Sigmoid colon (tissue), 7 donors: ENCODE results near the gene CD74. TPM values are rescaled to one million over a fixed set of nuclear protein-coding genes. Genes with fewer than 3 reads are reported as not detected.
"Not testable (repeated sequence)": the region's sequence is repeated elsewhere in the genome, so short reads cannot be mapped to it uniquely, and the experiment has no call there.

Experiments used
- DNase-seq: peaks from one replicate; pipeline ENCODE4 v3.0.0-alpha.2; 2019
- H3K27ac ChIP-seq, 4 donors: fragments of 200-600 bp; sonication (generic); one replicate each; pipeline ENCODE4 v1.5.1; 2016 to 2019; ENCODE audit warnings: mild to moderate bottlenecking in 1 of 4
- H3K27me3 ChIP-seq, 3 donors: fragments of 200-600 bp; sonication (generic); one replicate each; pipeline ENCODE4 v1.5.1; 2019; ENCODE audit warnings: mild to moderate bottlenecking in 1 of 3
- H3K36me3 ChIP-seq, 4 donors: fragments of 200-600 bp; sonication (generic); one replicate each; pipeline ENCODE4 v1.5.1; 2016 to 2019
- H3K4me1 ChIP-seq, 4 donors: fragments of 200-600 bp; sonication (generic); one replicate each; pipeline ENCODE4 v1.5.1; 2017 to 2019
- H3K4me3 ChIP-seq, 4 donors: fragments of 200-600 bp; sonication (generic); one replicate each; pipeline ENCODE4 v1.5.1; 2017 to 2019; ENCODE audit warnings: mild to moderate bottlenecking in 2 of 4, moderate library complexity in 1 of 4
- H3K9me3 ChIP-seq, 4 donors: fragments of 200-600 bp in 3 of 4; sonication (generic) in 3 of 4; one replicate each; pipeline versions ENCODE4 v1.5.1 to v1.6.1; 2013 to 2019
- EP300 ChIP-seq, 4 donors: sonication (generic); formaldehyde crosslinking; IDR thresholded peaks; one replicate each; pipeline ENCODE4 v1.6.1; 2017; ENCODE audit warnings: antibody characterized with exemption in 4 of 4
- POLR2A ChIP-seq, 2 donors: fragments of 450-650 bp; IDR thresholded peaks; one replicate each; pipeline ENCODE4 v1.6.1; 2016; ENCODE audit warnings: antibody characterized with exemption in 2 of 2, mild to moderate bottlenecking in 2 of 2, moderate library complexity in 2 of 2
- POLR2AphosphoS5 ChIP-seq, 4 donors: sonication (generic); formaldehyde crosslinking; IDR thresholded peaks; one replicate each; pipeline ENCODE4 v1.6.1; 2017; ENCODE audit warnings: antibody characterized with exemption in 4 of 4
- WGBS, 2 donors: extraction: QIAGEN DNeasy Blood & Tissue Kit; methylation state at CpG; one replicate each; pipeline ENCODE4 v1.1.7; 2013; 5-methylcytosine and 5-hydroxymethylcytosine counted together
- intact Hi-C: fragments of 100-400 bp; cut with DNase I; formaldehyde crosslinking; loops from one replicate; pipeline ENCODE4 v1.15.1; 2023
- polyA plus RNA-seq, 3 donors: library from polyadenylated mRNA; stranded (reverse); fragments of 200-250 nt; gene quantifications; one replicate each; pipeline ENCODE4 v1.2.3, GENCODE V29; 2013
- total RNA-seq, 4 donors: library from RNA; depleted of rRNA; stranded (reverse); fragments of >200 nt; gene quantifications; one replicate each; pipeline ENCODE4 v1.1.0, GENCODE V29; 2016
- TF ChIP-seq, protein P1 (sequence below), 4 experiments: fragments of 450-650 bp in 3 of 4; fragments of 200-600 bp in 1 of 4; IDR thresholded peaks; one replicate each; pipeline ENCODE4 v1.5.1; 2016 to 2019; ENCODE audit warnings: antibody characterized with exemption in 4 of 4, mild to moderate bottlenecking in 3 of 4, moderate library complexity in 2 of 4
- donor health status: healthy with polysubstance abuse.
- donor health status: Bipolar disorder and iron deficiency.
- donor health status: healthy.

Gene CD74
- total and polyA plus RNA-seq, 7 donors: 176 to 2,186 (median 216) TPM

DNA sequence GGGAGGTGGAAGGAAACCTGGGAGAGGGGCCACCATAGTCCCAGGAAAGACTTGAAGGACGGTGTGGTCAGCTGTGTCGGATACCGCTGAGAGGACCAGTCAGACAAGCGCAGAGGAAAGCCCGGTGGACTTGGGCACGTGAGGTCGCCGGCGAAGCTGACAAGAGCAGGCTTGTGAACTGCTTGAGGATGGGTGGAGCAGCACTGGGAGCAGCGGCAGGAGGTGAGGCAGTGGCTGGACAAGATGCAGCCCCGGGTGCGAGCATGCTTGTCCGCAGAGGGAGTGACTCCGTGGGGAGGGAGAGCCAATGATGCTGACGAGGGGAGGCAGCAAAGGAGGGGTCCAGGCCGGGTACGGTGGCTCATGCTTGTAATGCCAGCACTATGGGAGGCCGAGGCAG is 18.3 kb upstream of the CD74 start:
- Histone ChIP-seq H3K27ac (no peak overlapping the region), H3K9me3 (no peaks in the 10 kb centered on the region), H3K4me1 (peaks cover 0 to 4% (median 1%) of the 10 kb centered on the region in 4 donors), H3K27me3 (no peaks in the 10 kb centered on the region), H3K4me3 (no peak overlapping the region), H3K36me3 (no peaks in the 10 kb centered on the region)
- WGBS, 2 donors: 90 to 93% methylated on average over 18 of the region's 18 CpGs
- intact Hi-C loops: loop anchor here (10.0 kb wide), 1 partner anchor 216 kb away; no protein-coding TSS in a partner anchor
- TF ChIP-seq POLR2A (IDR thresholded peaks at IDR 0.05) (no peak), POLR2AphosphoS5 (IDR thresholded peaks at IDR 0.05) (no peak), EP300 (IDR thresholded peaks at IDR 0.05) (no peak)
- TF ChIP-seq, protein P1, sequence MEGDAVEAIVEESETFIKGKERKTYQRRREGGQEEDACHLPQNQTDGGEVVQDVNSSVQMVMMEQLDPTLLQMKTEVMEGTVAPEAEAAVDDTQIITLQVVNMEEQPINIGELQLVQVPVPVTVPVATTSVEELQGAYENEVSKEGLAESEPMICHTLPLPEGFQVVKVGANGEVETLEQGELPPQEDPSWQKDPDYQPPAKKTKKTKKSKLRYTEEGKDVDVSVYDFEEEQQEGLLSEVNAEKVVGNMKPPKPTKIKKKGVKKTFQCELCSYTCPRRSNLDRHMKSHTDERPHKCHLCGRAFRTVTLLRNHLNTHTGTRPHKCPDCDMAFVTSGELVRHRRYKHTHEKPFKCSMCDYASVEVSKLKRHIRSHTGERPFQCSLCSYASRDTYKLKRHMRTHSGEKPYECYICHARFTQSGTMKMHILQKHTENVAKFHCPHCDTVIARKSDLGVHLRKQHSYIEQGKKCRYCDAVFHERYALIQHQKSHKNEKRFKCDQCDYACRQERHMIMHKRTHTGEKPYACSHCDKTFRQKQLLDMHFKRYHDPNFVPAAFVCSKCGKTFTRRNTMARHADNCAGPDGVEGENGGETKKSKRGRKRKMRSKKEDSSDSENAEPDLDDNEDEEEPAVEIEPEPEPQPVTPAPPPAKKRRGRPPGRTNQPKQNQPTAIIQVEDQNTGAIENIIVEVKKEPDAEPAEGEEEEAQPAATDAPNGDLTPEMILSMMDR (IDR thresholded peaks at IDR 0.05): no peak
- DNase-seq: no peak

DNA sequence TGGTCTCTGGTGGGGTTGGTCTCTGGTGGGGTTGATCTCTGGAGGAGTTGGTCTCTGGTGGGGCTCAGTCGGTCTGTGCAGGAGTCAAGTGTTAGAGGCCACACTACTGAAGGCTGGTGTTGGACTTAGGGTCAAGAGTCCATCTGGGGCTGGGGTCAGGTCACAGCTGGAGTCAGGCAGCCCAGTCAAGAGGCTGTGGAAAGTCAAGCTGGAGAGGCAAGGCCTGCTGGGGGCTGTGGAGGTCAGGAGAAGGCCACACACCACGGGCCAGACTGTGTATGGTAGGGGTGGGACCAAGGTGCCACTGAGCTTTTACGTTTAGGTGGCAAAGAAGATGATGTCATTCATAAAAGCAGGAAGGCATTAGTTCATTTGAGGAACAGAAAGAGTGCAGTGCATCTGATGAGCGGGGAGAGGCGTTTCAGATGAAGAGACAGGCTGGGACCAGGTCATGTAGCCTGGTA is 16.7 kb upstream of the CD74 start:
- H3K9me3 ChIP-seq: no peaks in the 10 kb centered on the region
- no peak overlapping the region for H3K27ac ChIP-seq
- H3K36me3 ChIP-seq: no peaks in the 10 kb centered on the region
- no peaks in the 10 kb centered on the region for H3K27me3 ChIP-seq
- no peak for DNase-seq
- no peak for TF ChIP-seq POLR2AphosphoS5 (IDR thresholded peaks at IDR 0.05)
- TF ChIP-seq, protein P1 (IDR thresholded peaks at IDR 0.05): no peak
- no peak for TF ChIP-seq EP300 (IDR thresholded peaks at IDR 0.05)
- TF ChIP-seq POLR2A (IDR thresholded peaks at IDR 0.05): no peak
- H3K4me1 ChIP-seq: peaks cover 0 to 4% (median 0%) of the 10 kb centered on the region in 4 donors
- no peak overlapping the region for H3K4me3 ChIP-seq
- WGBS, 2 donors: 77 to 88% methylated on average over 5 of the region's 5 CpGs
- intact Hi-C loops: no loop called here

DNA sequence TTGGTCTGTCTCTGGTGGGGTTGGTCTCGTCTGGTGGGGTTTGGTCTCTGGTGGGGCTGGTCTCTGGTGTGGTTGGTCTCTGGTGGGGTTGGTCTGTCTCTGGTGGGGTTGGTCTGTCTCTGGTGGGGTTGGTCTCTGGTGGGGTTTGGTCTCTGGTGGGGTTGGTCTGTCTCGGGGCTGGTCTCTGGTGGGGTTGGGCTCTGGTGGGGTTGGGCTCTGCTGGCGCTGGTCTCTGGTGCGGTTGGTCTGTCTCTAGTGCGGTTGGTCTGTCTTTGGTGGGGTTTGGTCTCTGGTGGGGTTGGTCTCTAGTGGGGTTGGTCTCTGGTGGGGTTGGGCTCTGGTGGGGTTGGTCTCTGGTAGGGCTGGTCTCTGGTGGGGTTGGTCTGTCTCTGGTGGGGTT is 16.3 kb upstream of the CD74 start:
- H3K4me3 ChIP-seq: no peak overlapping the region
- 90 to 95% methylated on average over 5 of the region's 5 CpGs for WGBS, 2 donors
- no peaks in the 10 kb centered on the region for H3K27me3 ChIP-seq
- H3K9me3 ChIP-seq: no peaks in the 10 kb centered on the region
- TF ChIP-seq, protein P1 (IDR thresholded peaks at IDR 0.05): no peak
- no peak for TF ChIP-seq POLR2A (IDR thresholded peaks at IDR 0.05)
- TF ChIP-seq POLR2AphosphoS5 (IDR thresholded peaks at IDR 0.05): no peak
- TF ChIP-seq EP300 (IDR thresholded peaks at IDR 0.05): no peak
- DNase-seq: no peak
- peaks cover 0 to 4% (median 0%) of the 10 kb centered on the region in 4 donors for H3K4me1 ChIP-seq
- H3K36me3 ChIP-seq: no peaks in the 10 kb centered on the region
- intact Hi-C loops: no loop called here
- H3K27ac ChIP-seq: no peak overlapping the region

DNA sequence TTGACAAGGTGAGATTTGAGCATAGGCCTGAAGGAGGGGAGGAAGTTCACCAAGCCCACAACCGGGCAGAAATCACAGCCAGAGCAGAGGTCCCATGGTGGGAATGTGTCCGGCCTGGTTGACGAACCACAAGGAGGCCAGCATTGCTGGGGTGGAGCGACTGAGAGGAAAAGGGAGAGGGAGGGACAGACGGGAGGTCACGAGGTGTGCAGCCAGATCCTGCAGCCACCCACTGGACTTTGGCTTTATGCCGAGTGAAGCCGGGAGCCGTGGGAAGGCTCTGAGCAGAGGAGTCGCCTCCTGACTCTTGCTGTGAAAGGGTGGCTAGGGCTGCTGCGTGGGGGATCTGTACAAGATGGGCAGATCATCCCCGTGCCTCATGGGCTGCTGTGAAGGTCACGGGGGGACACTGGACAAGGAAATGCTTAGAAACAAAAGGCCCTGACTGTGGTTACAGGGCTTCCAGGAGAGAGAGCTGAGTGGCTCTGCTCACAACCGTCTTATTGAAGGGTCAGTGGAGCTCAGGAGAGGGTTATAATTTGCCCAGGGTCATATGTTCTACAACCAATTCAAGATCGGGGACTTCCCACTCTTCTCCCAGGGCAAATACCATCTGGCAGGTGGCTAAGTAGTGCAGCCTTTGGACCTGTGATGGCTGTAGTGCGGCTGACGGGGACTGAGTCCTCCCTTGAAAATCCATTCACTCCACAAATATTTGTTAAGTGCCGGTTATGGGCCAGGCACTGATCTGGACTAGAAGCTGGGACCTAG is 15.6 kb upstream of the CD74 start:
- no peak overlapping the region for H3K27ac ChIP-seq
- peak; percentile 74 for DNase-seq

DNA sequence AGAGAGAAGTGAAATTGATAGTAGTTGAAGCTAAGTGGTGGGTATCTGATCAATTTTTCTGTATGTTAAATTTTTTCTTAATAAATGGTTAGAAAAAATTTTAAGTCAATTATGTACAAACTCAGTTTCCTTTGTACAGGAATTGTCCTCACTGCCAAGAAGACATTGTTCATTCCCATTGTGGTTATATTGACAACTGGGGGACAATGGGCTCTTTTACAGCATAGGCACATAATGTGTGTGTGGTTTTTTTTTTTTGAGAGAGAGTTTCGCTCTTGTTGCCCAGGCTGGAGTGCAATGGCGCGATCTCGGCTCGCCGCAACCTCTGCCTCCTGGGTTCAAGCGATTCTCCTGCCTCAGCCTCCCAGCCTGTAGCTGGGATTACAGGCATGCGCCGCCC is 13.5 kb upstream of the CD74 start:
- WGBS, 2 donors: 94 to 96% methylated on average over 9 of the region's 9 CpGs

More for the DNA sequence above, 15.6 kb upstream of the CD74 start:
- 16 to 63% methylated on average over 18 of the region's 18 CpGs for WGBS, 2 donors
- Histone ChIP-seq H3K4me3 (no peak overlapping the region), H3K4me1 (peaks cover 0 to 4% (median 0%) of the 10 kb centered on the region in 4 donors), H3K27me3 (no peaks in the 10 kb centered on the region), H3K36me3 (no peaks in the 10 kb centered on the region), H3K9me3 (no peaks in the 10 kb centered on the region)
- TF ChIP-seq POLR2AphosphoS5 (IDR thresholded peaks at IDR 0.05) (peak in 1 of 4 donors; percentile 10), EP300 (IDR thresholded peaks at IDR 0.05) (no peak), POLR2A (IDR thresholded peaks at IDR 0.05) (no peak)
- TF ChIP-seq, protein P1 (IDR thresholded peaks at IDR 0.05): no peak
- intact Hi-C loops: no loop called here

More for the DNA sequence above, 13.5 kb upstream of the CD74 start:
- intact Hi-C loops, H3K36me3 ChIP-seq, H3K27ac ChIP-seq, H3K4me3 ChIP-seq, H3K27me3 ChIP-seq, DNase-seq, H3K9me3 ChIP-seq, H3K4me1 ChIP-seq: not testable (repeated sequence)
